GOT3 (cell line): Measurements from ENCODE around the gene NFATC2IP.

Experiments used
- DNase-seq: peaks from one replicate; lab custom pipeline; 2025; ENCODE audit warnings: mixed read lengths; lab: John Stamatoyannopoulos, UW

Gene NFATC2IP

DNA sequence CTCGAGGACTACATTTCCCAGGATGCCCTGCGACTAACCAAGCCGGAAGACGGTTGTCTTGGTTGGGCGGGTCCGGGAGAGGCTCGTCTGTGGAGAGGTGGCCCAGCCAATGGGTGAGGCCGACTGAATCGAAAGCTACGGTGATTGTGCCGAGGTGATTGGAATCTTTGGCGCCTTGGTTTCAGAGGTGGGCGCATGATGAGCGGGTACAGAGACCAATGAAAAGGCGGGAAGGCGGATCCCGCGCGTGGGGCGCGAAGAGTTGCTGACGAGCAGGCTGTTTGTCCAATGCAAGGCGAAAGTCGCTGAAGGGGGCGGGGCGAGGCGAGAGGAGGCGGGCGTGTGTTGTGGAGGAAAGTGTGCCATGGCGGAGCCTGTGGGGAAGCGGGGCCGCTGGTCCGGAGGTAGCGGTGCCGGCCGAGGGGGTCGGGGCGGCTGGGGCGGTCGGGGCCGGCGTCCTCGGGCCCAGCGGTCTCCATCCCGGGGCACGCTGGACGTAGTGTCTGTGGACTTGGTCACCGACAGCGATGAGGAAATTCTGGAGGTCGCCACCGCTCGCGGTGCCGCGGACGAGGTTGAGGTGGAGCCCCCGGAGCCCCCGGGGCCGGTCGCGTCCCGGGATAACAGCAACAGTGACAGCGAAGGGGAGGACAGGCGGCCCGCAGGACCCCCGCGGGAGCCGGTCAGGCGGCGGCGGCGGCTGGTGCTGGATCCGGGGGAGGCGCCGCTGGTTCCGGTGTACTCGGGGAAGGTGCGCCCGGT, at the start of gene NFATC2IP:
TSS of gene NFATC2IP (plus strand) at position 290 of the 762 bp plus-strand sequence. CDS start at position 365, 75 bp downstream.
- peak; percentile 97 for DNase-seq

DNA sequence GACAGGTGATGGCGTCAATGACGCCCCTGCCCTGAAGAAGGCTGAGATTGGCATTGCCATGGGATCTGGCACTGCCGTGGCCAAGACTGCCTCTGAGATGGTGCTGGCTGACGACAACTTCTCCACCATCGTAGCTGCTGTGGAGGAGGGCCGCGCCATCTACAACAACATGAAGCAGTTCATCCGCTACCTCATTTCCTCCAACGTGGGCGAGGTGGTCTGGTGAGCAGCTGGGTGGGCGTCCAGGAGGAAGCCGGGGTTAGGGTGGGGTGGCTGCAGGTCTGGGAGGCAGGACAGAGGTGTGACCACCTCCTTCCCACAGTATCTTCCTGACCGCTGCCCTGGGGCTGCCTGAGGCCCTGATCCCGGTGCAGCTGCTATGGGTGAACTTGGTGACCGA, 48.9 kb upstream of the NFATC2IP start:
- DNase-seq: no peak

DNA sequence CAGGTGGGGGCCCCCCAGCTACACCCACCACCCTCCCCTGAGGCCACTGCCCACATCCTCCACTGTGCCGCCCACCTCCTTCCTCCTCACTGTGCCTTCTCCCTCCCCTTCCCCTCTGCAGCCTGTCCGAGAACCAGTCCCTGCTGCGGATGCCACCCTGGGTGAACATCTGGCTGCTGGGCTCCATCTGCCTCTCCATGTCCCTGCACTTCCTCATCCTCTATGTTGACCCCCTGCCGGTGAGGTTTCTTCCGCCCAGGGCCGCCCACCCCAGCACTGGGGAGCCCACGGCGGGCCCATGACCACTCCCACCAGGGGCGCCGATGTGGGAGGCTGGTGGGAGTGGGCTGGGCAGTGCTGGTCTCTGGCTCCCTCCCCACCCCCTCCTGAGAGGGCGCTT, 47.8 kb upstream of the NFATC2IP start:
- DNase-seq: no peak

DNA sequence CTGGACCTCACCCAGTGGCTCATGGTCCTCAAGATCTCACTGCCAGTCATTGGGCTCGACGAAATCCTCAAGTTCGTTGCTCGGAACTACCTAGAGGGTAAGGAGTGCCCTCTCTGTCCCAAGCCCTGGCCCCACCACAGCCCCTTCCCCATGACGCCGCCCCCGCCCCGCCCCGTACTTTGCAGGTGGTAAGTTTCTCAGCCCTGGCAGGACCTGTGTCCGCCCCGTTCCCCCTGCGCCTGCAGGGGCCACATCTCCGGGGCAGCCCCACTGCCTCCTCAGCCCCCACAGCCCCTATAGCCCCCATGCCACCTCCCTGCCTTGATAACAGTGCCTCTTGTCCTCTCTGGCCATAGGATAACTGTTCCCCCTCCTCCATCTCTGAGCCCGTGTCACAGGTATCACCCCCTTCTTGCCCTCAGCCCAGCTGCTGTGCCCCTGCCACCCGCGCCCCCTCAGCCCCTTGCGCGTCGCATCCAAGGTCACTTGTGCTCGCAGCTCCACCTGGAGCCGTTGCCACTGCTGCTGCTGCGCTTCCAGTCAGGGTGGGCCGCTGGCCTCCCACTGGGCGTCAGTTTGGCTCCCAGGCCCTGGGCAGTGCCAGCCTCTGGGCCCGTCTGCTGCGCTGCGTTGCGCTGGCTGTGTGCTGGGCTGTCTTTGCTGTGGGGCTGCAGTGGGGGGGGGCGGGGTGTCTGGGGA, 47.2 kb upstream of the NFATC2IP start:
- DNase-seq: no peak

DNA sequence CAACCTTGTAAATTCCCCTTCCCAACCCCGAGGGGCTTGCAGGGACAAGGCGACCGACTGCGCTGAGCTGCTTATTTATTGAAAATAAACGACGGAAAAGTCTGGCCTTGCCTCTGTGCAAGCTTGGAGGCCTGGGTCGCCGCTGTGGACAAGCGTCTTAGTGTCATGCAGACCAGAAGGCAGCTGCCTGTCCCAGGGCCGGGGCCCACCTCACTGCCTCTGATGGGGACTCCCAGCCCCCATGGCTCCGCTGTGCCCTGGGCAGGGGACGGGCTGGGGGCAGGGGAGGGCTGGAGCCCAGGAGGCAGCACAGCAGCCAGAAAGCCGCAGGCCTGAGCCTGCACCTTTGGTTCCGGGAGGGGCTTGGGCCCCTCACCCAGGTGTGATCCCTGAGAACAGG, 46.4 kb upstream of the NFATC2IP start:
- DNase-seq: no peak

DNA sequence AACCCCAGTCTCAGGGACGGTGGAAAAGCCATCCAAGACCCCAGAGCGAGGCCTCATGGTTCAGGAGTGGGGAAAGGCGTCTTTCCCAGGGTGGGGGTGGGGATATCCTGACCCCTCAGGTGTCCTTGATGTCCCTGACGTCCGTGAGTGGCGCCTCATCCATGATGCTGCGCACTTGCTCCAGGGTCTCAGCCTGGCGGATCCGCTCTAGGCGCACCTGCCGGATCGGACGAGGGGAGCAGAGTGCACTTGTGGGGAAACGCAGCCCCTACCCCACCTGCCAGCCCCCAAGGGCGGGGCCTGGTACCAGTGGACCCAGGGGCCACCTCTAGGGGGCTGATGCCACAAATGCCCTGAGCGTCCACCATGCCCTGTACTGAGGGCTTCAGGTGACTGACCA, 45.9 kb upstream of the NFATC2IP start:
- DNase-seq: no peak

DNA sequence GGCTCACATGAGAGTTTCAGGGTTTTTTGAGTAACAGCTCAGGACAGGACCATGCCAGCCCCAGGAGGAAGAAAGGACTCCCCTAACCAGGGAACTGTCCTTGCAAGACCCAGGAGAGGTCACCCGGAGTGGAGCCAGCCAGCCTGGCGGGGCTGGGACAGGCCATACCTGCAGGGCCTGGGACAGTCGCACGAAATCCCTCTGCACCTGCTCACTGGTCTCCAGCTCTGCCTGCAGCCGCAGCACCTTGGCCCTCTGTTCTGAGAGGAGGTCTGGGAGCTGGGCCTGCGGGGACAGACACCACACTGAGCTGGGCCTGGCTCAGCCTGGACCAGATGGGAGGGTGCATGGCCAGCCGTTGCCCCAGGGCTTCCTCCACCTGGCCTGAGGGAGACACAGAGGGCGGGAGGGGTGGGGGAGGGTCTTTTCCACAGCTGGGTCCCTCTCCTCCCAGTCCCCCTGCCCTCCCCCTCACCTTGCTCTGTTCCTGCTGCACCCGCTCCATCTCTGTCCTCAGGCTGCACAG, 45.4 kb upstream of the NFATC2IP start:
- DNase-seq: no peak

DNA sequence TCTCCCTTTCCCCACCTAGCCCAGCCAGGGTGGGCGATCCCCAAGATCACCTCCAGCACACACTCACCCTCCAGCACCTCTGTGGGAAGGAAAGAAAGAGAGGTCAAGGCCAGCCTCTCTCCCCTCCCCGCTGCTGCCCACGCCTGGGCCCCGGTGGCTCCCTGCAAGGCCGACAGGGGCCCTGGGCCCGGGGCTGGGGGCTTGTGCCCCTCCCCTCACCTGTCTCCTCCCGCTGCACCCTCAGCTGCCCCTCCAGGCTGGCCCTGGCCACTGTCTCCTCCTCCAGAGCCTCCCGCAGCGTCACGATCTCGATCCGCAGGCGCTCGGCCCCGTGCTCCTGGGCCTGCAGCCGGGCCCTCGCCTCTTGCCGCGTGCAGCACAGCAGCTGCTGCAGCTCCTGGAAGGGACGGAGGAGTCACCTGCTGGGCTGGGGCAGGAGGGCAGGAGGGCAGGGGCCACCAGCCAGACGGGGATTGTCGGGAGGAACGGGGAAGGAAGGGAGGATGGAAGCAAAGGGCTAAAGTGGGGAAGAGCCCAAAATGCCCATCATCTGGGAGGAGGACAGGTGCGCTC, 44.9 kb upstream of the NFATC2IP start:
- DNase-seq: no peak

DNA sequence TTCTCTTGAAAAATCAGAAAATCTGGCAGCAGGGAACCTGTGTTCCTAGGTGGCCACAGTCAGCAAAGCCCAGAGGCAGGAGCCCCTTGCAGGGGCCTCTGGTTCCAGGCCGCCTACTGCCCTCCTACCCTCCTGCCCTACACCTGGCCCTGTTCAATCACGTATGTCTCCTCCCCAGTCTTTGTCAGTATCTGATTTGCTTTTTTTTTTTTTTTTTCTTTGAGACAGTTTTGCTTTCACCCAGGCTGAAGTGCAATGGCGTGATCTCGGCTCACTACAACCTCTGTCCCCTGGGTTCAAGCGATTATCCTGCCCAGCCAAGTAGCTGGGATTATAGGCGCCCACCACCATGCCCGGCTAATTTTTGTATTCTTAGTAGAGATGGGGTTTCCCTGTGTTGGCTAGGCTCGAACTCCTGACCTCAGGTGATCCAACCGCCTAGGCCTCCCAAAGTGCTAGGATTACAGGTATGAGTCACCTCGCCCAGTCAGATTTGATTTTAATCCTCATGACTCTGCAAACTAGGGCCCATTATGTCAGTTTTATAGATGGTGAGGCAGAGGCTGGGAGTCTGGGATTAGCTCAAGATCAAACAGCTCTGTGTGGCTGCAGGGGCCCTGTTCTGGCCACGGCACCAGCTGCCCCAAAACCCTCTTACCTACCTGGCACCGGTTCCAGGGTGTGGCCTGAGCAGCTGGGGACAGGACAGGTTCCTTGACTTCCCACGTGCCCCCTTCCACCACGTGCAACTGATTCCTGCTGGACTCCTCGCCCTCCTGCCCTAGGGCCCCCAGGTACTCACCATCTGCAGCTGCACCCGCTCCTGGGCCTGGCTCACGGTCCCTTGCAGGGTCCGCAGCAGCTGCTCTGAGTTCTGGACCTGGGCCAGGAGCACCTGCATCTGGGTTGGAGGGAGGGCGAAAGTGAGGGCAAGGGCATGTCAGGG, 40.4 kb upstream of the NFATC2IP start:
- no peak for DNase-seq

DNA sequence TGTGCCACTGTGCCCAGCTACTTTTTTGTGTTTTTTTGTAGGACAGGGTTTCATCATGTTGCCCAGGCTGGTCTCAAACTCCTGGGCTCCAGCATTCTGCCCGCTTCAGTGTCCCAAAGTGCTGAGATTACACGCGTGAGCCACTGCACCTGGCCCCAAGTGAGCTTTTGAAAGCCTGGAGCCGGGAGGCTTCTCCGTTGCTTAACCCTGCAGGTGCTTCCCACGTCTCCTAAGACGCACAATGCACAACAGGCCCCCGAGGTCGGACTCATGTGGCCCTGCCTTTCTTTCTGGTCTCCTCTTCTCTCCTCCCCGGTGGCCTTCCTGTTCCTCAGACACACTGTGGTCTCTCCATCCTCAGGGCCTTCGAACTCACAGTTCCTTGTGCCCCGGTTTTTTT, 38.2 kb upstream of the NFATC2IP start:
- no peak for DNase-seq

DNA sequence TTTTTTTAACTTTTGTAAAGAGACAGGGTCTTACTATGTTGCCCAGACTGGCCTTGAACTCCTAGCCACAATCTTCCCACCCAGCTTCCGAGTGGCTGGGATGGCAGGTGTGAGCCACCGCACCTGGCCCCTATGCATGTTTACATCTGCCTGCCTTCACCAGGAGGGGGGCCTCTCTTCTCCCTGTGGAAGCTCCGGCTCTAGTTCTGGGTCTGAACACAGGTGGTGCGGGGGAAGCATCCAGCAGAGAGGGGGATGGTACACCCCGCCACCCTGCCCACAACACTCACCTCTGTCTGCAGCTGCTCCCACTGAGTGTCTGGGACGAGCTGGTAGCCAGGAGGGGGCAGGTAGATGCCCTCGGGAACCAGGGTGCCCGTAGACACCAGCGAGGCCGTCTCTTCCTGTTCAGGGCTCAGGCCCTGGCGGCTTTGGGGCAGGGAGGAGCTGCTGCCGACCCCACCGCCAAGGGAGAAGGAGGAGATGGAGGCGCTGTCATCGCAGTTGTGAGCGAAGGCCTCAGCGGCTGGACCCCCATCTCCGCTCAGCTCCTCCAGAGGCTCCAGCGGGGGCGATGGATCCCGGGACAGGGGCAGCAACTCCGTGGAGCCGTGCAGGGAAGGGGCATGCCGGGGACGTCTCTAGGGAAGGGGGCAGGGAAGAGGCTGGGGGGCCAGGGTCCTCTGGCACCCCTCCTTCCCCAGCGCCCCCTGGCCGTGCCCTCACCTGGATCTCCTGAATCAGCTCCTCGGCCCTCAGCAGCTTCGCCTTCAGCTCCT, 36.6 kb upstream of the NFATC2IP start:
- no peak for DNase-seq

DNA sequence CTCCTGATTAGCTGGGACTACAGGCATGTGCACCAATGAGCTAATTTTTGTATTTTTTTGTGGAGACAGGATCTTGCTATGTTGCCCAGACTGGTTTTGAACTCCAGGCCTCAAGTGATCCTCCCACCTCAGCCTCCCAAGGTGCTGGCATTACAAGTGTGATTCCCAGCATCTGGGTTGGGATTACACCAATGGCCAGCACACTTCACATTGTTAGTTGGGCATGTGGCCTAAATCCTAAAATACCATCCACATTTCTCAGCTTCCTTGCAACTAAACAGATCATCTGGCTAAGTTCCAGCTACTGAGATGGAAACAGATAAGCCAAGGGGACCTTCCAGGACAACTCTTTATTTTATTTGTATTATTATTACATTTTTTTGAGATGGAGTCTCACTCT, 35.6 kb upstream of the NFATC2IP start:
- DNase-seq: no peak

DNA sequence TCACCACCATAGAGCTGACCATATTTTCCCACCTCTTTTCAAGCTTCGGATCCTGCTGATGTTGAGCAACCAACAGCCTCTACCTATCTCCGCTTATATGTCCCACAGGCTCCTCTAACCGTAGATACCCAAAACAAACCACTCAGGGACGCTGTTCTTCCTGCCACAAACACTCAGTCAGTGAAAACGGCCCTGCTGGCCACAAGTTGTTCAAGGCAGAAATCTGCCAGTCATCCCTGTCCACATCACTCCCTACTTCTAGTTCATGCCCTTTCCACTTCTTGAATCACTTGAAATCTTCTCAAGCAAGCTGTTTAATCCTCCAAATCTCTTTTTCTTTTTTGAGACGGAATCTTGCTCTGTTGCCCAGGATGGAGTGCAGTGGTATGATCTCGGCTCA, 33.6 kb upstream of the NFATC2IP start:
- DNase-seq: no peak

DNA sequence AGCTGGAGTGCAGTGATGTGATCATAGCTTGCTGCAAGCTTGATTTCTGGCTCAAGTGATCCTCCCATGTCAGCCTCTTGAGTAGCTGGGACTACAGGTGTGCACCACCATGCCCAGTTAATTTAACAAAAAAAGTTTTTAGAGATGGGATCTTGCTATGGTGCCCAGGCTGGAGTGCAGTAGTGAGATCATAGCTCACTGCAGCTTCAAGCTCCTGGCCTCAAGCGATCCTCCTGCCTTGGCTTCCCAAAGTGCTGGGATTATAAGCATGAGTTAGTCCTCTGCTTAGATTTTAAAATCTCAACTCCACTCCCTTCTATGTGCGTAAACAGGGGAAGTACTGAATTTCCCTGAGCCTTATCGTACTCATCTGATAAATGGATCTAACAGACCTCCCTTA, 32.0 kb upstream of the NFATC2IP start:
- DNase-seq: no peak

DNA sequence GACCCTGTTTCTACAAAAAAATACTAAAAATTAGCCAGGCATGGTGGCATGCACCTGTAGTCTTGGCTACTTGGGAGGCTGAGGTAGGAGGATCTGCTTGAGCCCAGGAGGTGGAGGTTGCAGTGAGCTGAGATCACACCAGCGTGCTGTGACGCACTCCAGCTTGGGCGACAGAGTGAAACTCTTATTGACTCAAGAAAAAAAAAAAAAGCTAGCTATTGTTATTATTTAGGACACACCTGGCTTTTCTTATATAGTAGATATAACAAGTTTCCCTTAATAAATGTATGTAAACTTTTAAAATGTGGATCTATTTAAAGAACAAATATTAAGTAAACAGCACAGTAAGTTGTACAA, 27.5 kb upstream of the NFATC2IP start:
- no peak for DNase-seq

DNA sequence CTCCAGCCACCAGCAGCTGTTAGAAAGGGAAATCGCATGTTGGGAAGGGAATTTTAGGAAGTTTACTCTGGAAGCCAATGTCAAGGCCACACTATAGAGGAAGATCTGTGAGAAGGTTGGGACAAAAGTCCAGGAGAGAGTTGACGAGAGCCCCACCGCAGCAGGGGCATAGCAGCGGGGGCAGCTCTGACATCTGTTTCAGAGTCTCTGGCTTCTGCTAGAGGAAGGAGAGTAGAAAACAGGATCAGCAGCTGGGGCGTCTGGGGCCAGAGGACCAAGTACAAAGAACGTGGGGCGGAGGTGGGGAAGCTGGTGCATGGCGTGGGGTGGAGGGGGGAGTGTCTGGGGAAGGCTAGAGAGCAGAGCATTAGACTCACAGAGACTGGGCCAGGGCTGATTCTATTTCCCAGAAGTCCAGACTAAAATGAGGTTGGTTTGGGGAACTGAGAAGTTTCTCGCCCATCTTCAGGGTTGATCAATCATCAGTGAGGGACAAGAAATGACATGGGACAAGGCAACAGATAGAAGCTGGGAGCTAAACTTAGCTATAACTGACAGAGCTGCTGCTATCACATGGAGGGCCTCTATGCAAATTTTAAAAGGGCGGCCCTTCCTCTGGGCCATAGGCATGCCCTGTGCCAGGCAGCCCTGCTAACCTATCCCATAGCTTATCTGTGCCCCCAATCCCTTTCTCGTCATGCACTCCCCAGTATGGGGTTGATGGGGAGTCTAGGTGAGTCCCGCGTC, 26.9 kb upstream of the NFATC2IP start:
- no peak for DNase-seq

DNA sequence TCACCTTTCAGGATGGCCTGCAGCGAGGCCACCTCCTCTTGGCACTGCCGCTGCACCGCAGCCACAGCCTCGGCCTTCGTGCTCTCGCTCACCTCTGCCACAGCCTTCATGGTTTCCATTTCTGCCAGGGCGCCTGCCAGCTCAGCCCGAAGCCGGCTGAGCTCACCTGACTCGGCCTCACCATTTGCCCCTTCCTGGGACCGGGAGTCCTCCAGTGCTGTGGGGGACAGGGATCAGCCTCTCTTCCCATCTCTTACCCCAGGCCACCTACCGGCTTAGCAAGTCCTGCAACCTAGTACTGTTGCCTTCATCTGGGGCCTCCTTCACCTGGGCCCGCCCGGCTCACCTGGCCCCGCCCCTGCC, 26.4 kb upstream of the NFATC2IP start:
- DNase-seq: no peak

DNA sequence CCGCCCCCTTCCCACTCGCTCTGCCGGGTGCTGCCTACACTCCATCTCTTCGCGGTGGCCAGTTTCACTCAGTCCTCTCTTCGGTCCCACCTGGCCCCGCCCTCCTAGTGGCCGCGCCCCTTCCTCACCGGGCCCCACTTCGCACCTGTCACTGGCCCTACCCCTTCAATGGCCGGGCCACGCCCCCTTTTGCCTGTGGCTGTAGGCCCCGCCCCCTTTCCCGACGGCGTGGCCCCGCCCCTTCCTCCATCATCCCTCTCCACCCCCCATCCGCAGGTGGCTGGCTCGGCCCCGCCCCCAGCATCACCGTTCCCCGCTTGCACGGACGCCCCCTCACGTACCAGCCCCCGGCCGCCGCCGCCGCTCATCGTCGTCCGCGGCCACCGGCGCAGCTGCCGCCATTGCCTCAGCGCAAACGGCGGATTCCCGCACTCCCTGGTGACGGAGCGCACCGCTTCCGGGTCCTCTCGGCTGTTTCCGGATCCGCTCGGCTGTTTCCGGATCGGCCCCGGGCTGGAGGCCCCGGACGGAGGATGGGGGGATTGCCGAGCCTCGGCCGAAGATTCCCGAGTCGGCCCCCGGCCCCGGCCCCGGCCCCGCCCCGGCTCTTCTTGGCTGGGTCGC, 25.9 kb upstream of the NFATC2IP start, which contains the start of gene RABEP2:
TSS of gene RABEP2 (minus strand) at position 477 of the 624 bp plus-strand sequence. CDS start at position 402, 75 bp downstream.
- peak; percentile 70 for DNase-seq

DNA sequence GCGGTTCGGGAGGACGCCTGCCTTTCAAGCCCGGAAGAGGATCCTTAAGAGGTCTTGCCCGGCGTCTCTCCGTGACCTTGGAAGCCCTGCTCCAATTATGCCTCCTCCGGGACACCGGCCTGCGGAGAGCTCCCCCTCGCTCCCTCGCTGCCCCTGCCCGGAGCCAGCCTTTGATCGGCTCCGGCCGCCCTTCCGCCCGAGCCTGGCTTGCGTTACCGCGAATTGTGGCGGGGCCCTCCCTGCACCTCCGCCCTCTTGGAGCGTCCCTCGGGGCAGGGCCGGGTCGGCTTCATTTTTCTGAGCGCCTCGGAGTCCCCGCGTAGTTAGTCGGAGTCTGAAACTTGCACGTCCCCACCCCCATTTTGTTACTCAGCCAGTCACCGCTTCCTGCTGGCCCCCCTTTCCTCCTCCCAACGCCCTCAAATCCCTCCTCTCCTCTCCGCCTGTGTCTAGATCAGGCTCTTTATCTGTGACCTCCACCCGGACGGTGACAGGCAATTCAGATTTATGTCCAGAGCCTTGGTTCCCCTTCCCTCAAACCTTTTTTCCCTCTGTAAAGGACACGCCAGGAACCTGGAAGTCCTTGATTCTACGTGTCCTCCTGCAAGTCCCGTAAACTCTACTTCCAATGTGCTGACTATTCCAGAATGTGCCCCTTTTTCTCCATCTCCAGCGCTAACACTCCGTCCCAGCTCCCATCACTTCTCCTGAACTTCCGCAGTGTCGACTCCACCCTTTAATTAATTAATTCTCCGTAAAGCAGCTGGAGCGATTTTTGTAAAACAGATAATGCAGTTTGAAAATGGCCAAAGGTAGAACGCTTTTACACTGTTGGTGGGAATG, 25.1 kb upstream of the NFATC2IP start:
- DNase-seq: no peak
